Neural cell (in vitro differentiated cells): ENCODE data around the gene AGPAT3.

ENCODE experiments used
- CTCF ChIP-seq: fragments of 450-650 bp; IDR thresholded peaks from 2 replicates; pipeline ENCODE4 v1.5.1; 2014; ENCODE audit warnings: antibody characterized with exemption, mild to moderate bottlenecking, moderate library complexity; ENCODE audit not compliant: poor library complexity, severe bottlenecking
- EP300 ChIP-seq: fragments of 450-650 bp; conservative IDR thresholded peaks from 2 replicates; pipeline ENCODE4 v1.6.1; 2014; ENCODE audit warnings: antibody characterized with exemption, mild to moderate bottlenecking, moderate library complexity; ENCODE audit not compliant: poor library complexity, severe bottlenecking
- EZH2 ChIP-seq: fragments of 200-600, 300-800 bp; shearing (Covaris generic), sonication (generic); IDR thresholded peaks from 2 replicates; pipeline ENCODE4 v1.6.1; 2014; ENCODE audit warnings: antibody characterized with exemption, low read length, borderline replicate concordance, mild to moderate bottlenecking; ENCODE audit not compliant: insufficient read depth, poor library complexity, severe bottlenecking
- MXI1 ChIP-seq: fragments of 450-650 bp; conservative IDR thresholded peaks from 2 replicates; pipeline ENCODE4 v1.6.1; 2014; ENCODE audit warnings: antibody characterized with exemption, mild to moderate bottlenecking; ENCODE audit not compliant: poor library complexity, severe bottlenecking
- POLR2AphosphoS5 ChIP-seq: IDR thresholded peaks from 2 replicates; pipeline ENCODE4 v1.6.1; 2012
- RAD21 ChIP-seq: fragments of 450-650 bp; conservative IDR thresholded peaks from 2 replicates; pipeline ENCODE4 v1.6.1; 2014; ENCODE audit warnings: antibody characterized with exemption, mild to moderate bottlenecking, moderate library complexity
- REST ChIP-seq: IDR thresholded peaks from 2 replicates; pipeline ENCODE4 v1.6.1; 2012; ENCODE audit warnings: borderline replicate concordance
- SMC3 ChIP-seq: fragments of 450-650 bp; conservative IDR thresholded peaks from 2 replicates; pipeline ENCODE4 v1.6.1; 2014; ENCODE audit warnings: antibody characterized with exemption, mild to moderate bottlenecking, moderate library complexity; ENCODE audit not compliant: poor library complexity
- TAF1 ChIP-seq: IDR thresholded peaks from 2 replicates; pipeline ENCODE4 v1.6.1; 2012; ENCODE audit warnings: low read depth

GRCh38 chr21:43951911-43952703, 87.1 kb downstream of the AGPAT3 start:
- TF ChIP-seq CTCF (no peak), EP300 (no peak), POLR2AphosphoS5 (no peak), EZH2 (no peak), REST (no peak), RAD21 (no peak), MXI1 (no peak), TAF1 (no peak), SMC3 (no peak)
